ENCODE results near the gene FSIP1.
A peak's percentile ranks its signal among the peaks of the same experiment; 100 is the strongest.

Gene FSIP1

DNA sequence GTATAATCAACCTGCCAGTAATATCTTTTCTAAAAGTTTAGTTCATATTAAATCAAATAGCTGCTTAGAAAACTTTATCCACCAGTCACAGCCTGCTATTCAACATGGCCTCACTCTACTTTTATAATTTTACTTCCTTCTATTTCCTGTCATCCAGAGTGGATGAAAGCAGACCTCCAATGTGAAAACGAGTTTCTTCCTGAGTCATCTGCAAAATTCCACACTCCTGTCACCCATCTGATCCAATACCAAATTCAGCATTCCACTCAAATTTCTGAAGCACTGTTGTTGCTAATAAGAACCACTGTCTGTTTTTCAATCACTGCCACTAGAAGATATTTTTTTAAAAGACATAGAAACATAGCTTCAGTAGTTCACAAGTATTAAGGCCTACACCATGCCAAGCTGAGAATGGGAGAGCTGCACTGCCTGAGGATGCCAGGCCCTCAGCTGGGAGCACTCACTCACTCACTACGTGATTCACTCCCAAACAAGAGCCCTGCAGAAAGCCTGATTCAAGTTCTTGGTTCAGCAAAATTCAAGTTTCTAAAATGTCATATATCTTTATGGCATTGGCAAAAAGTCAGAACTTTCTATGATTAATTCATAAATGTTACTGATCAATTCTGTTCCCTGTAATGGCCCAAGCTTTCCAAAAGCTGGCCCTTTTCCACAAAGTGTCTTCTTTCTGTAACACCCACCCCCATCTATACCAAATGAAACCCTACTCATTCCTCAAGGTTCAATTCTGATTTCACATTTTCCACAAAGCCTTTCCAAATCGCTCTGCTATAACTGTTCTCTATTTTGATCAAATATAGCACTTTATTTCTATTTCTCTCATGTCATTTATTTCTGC, 82.9 kb downstream of the FSIP1 start:
- intact Hi-C loops (cut with DNase I) = no loop called here
- no peak for DNase-seq

DNA sequence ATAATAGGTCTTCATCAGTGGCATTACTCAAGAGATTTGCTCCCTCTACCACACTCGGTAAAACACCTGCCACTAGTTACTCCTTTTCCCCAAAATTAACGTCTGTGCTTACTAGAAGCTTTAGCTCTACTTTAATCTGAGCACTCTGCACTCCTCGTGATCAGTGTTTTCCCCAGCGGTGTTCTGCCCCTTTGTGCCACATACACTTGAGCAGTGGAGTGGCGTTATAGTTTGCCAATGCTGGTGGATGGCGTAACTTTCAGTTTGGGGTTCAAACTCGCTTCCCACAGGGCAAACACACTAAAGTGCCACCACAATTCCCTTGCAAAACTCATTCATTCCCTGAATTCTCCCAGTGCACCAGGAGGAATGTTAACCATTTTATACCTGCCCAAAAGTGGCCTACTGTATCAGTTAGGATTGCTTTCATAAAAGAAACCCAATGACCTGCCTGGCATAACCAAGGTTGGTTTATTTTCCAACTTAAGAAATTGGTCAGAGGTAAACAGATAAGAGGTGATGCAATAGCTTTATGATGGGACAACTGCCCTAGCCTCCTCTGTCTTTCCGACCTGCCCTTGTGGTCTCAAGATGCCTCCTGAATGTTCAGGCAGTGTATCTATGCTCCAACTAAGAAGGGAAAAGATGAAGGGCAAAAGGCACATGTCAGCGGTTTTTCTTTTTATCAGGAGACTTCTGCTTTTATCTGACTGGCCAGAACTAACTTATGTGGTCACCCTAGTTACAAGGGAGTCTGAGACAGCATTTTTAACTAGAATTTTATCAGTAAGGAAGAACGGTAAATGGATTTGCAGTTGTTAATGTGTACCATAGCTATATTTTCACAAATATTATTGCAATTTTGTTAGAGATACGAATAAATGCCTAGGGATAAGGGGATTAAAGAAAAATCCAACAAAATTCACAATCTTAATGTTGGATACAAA, 83.9 kb downstream of the FSIP1 start:
- DNase-seq = no peak
- intact Hi-C loops (cut with DNase I) = no loop called here

DNA sequence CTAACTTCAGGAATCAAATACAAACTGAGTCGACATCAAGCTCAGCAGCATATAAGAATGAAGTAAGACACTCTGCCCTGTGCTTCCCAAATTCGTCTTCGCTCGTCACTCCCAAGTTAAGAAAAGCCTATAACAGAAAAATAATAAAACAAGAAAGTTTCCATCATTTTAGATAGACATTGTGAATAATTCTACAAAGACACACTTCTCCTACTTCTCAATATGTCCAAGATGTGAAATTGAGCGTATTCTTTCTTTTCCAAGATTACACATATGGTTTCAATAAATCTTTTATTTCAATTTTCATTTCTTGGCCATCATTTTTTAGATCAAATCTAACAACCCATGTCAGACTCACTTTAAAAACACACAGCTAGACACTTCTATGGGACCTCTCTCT, 85.1 kb downstream of the FSIP1 start:
- intact Hi-C loops (cut with DNase I) = no loop called here
- no peak for DNase-seq

DNA sequence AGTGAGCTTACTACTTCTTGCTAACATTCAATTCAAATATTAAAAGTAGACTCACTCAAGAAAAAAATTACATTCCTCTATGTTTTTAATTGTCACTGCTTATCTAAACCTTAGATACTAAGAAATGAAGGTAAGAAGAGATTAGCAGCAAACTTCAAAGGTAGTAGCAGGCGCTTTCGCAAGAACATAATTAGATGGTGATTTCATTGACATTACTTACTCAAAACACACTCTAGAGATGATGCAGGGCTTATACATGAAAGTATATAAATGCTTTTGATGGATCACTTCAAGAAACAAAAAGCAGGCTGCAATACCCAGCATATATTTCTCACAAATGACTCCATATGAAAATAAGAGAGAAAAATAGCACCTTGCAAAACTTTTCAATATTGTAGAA, 86.8 kb downstream of the FSIP1 start:
- intact Hi-C loops (cut with DNase I) = no loop called here
- DNase-seq = no peak

DNA sequence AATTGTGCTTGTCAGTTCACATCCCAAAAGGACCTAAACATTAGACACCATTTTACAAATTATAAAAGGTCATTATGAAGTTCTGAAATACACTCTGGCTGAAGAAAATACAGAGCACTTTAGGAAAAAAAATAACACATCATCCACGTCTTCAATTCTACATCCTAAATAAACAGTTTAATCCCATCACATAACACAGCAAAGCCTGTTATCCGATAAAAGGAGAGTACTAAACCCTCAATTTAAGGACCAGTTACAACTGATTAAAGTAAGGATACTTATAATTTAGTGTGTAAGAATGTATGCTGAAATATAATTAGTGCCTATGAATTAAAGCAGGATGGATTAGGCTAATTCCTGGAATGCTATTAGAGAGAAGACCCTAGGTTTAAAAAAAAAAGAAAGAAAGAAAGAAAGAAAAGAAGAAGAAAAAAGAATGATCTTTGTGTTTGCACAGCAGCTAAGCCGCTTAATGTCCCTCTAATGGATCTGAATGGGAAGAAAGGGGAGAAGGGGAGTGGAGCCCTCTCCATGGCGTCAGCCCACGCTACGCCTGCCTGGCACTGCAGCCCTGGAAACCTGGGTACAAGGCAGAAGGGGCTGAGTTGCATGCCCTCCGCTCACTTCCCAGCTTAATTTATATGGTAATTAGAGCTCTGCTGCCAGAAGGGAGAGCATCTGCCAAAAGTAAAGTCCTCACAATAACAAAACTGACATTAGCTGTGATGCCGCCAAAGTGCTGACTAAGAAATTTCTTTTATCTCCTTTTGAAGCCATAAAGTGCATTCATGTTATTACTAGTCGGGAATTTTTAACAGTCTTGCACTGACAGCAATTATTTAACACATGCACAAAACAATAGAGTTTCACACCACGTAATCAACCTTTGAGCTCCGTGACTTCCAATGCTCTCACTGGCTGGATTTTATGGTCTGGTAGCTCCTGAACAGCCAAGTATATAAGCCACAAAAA, 90.0 kb downstream of the FSIP1 start:
- DNase-seq = peak in 34 of 42 donors; percentile 11 to 77 (median 43)
- intact Hi-C loops (cut with DNase I) = no loop called here

DNA sequence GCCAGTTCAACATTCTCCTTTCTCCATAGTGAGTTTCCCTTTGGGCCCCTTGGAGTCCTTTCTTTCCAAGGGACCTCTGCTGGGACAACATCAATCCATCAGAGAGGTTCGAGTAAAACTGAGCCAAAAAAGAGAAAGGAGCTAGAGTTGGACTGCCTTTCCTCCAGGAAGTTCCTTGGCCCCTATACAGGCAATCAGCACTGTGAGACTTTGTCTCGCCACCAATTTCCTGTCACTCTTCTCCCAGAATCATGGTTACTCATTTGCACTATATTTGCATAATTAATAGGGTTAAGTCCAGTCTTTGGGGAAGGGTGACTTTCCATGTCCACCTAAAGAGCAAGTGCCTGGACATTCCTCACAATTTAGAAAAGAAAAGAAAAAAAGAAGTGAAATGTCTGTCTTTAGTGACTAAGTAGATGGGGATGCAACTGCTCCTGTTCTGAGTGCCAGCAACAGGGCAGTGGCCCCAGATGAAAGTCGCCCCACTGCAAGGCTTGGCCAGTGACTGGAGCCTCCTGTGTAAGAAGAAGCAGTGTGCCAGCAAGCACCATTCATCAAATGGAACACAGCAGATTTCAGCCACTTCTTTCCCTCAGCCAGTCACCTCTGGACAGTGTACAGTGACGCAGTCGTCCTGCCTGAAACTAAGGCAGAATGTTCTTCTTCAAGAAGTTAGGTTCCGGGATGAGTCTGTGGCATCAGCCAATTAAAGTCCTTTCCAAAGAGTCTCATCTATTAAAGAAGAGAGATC, 91.6 kb downstream of the FSIP1 start:
- peak in 11 of 42 donors; percentile 9 to 75 (median 26) for DNase-seq
- intact Hi-C loops (cut with DNase I) = no loop called here

DNA sequence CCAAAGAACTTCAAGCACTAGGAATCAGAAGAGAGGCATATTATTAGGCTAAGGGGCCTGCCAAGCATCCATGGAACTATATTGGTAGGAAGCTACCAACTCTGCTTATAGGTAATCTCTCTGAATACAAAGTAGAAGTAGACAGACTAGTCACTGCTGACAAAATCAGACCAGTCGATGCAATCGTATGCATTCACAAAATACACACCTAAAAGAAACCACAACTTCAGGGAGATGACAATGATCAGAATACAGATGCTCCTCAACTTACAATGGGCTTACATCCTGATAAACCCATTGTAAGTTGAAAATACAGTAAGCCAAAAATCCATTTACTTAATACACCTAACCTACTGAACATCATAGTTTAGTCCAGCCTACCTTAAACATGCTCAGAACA, 94.7 kb downstream of the FSIP1 start:
- DNase-seq = no peak
- intact Hi-C loops (cut with DNase I) = loop anchor here (5.0 kb wide), 1 partner anchor 69 kb away; no protein-coding TSS in a partner anchor

DNA sequence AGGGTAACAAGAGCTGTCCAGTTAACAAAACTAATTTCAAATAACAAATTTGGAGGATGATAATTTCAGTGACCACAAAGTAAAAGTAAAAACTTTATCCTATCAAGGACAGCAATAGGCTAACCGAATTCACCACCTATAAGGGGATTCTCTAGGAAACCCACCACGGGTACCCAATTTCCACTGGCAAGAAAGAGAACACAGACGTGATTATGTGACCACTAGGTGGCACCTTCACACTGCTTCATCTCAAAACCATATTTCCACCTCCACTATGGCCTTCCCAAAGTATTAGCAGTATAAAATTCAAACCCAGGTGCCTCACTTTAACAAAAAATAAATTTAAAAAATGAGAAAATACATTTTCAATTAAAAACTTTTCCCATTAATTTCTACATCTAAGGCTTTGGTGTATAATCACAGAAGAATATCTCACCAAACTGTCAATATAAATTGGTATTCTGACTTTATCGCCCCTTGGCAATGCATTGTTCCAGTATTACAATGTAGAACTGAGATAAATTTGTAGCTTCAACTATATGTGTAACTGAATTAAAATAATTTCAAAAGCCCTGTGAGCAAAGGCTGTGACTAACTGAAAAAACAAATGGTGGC, 96.5 kb downstream of the FSIP1 start:
- peak in 28 of 42 donors; percentile 7 to 78 (median 44) for DNase-seq
- intact Hi-C loops (cut with DNase I) = loop anchor here (5.0 kb wide), 1 partner anchor 71 kb away; no protein-coding TSS in a partner anchor

DNA sequence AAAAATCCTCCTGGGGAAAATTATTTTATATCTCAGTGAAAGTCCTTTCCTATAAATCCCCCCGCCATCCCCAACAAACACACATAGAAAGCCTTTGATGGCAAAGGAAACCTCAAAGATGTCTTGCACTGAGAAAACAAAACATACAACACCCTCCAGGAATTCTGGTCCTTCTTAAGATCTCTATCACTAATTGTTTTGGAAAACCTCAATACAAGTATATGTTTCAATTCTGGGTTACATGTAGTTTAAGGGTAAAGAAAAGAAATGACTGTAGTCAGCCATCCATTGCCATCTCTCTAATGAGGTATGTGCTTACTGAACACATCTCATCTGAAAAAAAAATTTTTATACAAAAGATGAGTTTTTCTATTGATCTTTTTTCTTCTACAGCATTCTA, 97.3 kb downstream of the FSIP1 start:
- DNase-seq = no peak
- intact Hi-C loops (cut with DNase I) = loop anchor here (5.0 kb wide), 1 partner anchor 72 kb away; no protein-coding TSS in a partner anchor

DNA sequence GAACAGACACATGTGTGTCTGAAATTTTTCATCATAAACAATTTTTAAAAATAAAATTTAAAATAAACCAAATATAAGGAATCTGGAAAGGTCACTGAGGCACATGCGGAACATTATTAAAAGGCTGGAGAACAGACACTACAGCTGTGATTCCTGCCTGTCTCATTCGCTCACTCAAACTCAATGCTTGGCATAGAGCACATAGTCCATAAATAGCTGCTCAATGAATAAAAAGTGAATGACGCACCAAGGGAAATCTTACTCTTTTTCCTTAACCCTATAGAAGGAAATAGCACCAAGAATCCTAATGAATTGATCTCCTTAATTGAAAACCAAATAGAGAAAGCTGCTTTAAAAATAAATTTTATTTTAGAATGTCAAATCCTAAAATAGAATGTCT, 98.4 kb downstream of the FSIP1 start:
- no peak for DNase-seq
- intact Hi-C loops (cut with DNase I) = no loop called here

DNA sequence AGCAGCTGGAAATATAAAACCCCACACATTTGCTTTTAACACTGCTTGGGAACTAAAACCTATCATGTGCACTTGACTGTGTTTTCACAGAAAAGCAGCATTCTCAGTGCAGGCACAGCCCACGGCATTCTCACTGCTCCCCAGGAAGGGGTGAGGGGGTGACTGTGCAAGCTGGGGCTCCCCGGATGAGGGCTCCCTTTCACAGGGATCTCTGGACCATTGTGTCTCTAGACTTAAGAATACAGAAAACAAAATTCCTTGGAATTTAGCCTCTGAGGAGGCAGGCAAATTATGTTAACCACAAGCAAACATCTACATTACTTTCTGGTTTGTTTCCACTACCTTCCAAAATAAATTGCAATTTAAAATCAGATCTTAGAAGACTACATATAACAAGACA, 100.3 kb downstream of the FSIP1 start:
- intact Hi-C loops (cut with DNase I) = no loop called here
- DNase-seq = peak in 25 of 42 donors; percentile 4 to 61 (median 20)

DNA sequence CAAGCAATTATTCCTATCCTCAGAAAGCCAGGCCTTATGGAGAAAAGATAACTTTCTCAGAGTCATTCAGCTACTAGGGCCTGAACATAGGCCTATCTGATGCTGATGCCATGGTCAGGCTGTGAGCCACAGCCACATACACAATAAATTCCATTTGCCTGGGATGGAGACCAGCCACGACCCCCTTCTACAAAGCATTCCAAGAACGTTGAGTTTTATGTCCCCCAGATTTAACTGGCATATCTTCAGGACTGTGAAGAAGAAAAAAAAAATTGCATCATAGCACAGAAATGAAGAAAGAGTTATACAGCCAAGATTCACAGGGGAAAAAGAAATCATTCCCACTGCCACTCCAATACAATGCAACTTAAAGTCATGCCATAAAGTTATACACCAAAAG, 101.8 kb downstream of the FSIP1 start:
- no peak for DNase-seq
- intact Hi-C loops (cut with DNase I) = no loop called here

DNA sequence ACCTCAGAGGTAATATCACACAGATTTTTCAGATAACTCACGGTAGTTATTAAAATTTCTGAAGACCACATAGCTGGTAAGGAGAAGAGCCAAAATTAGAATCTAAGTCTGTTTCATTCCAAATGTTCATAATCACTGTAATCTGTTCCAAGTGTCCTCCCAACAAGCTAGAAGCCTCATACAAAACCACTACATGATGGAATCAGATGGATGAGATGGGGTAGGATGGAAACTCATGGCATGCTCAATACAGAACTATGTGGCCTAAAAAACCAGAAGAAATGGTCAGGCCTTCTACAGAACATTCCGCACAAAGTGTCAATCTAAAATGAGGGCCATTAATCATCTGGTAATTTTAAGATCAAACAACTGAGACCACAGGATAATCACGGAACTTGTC, 110.0 kb downstream of the FSIP1 start:
- no peak for DNase-seq
- intact Hi-C loops (cut with DNase I) = no loop called here

DNA sequence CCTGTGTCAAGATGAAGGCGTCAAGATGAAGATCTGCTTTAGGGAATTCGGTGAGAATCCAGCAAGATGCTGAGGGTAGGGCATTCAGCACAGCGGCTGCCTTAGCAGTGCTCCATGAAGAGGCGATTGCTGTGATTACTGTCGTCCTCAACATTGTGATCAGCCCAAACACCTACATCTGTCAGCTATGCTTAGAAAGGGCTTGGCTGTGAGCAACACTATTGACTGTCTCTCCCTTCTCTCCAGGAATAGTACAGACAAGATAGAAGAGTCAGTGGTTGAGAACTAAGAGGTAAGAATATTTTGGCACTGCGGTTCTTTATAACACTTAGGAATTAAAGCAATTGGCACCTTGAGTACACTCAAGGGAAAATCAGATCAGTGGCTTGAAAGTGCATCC, 110.5 kb downstream of the FSIP1 start:
- intact Hi-C loops (cut with DNase I) = no loop called here
- peak in 4 of 42 donors; percentile 8 to 50 (median 20) for DNase-seq

DNA sequence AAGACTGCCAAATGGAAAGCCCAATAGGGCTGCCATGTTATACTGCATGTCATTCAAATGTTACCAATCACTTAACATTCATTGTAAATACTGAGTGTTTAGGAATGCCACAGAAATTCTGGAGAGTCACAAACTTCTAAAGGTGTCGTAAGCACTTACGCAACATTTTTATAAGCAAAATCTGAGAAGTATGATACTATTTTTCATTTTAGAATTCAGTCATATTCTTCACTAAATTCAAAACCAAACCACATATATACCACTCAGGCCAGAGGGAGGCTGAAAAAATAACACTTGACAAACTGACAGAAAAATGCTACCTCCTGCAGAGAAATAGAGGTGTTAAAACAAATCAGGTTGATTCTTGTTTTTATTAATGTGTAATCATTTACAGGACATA, 112.0 kb downstream of the FSIP1 start:
- intact Hi-C loops (cut with DNase I) = no loop called here
- no peak for DNase-seq

DNA sequence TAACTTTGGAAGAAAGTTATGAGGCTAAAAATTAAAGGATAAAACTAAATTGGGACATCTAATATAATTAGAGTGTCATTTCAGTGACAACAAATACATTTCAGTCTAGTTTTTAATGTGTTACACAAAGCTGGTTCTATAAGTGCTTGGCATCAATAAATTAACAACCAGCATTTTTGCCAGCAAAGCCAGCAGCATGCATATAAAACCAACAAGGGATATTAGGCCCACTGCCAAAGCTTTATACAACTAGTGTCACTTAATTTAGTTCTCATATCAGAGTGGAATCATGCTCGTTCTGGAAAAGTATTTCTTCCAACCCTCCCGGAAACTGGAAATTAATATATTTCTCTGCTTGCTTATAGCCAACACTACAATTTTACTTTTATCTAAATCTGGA, 113.0 kb downstream of the FSIP1 start:
- DNase-seq = no peak
- intact Hi-C loops (cut with DNase I) = no loop called here

DNA sequence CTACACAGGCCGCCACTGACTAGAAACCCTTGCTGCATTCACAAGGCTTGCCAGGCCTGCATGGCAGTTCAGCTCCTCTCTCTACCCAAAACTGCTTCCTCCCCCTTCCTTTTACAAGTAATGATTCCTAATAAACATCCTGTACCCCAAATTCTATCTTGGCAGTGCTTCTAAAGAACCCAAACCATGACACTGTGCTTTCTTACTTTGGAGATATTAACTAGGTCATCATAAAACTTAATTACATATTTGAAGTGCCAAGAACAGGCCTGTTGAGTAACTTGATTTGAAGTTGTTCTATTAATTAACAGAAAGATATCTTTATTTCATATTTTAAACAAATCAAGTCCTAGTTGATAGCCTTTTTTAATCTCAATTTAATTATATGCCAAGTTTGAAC, 113.4 kb downstream of the FSIP1 start:
- intact Hi-C loops (cut with DNase I) = no loop called here
- DNase-seq = no peak

DNA sequence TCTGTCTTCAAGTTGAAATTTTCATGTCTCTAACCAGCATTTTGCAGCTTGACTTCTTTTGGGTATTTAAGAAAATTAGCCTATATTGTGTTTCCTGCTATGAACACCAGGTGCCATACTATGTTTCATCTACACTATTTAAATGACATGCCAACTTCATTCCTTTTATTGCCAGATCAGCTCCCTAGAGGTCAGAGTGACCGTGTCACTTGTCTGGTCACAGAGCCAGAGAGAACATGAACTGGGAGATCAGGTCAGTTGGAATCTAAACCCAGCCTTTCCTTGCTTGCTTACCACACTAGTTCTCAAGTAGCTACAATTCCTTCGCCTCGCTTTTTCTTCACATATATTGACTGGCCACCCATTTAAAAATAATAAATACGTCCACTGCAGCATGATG, 114.2 kb downstream of the FSIP1 start:
- intact Hi-C loops (cut with DNase I) = no loop called here
- DNase-seq = no peak

Measured in head of caudate nucleus (tissue), 42 donors.